Measurements from ENCODE around the gene ABCD4. TPM values are rescaled to one million over a fixed set of nuclear protein-coding genes. Genes with fewer than 3 reads are reported as not detected.

The ABCD4 gene
- total and polyA plus RNA-seq, 8 donors, result 37.0 to 136 (median 118) TPM

DNA sequence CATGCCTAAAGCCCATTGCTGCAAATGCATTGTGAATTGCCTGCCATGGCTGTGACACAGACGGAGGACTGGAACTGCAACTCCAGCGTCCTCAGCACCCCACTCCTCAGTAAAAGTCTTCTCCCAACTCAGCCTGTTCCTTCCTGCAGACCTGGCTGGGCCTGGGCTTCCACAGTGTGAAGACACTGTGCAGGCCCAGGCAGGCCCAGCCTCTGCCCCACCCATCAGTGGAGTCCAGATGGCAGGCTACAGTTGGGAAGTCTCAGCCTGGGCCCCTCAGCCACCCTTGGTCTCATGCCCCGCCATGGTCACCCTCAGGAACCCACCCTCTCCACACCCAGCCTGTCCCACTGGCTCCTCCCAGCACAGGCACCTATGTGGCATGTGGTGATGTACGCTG, 41.4 kb downstream of the ABCD4 start:
- Histone ChIP-seq H3K4me1 (peaks cover 0 to 16% of the 10 kb centered on the region in 2 donors), H3K9me3 (no peaks in the 10 kb centered on the region), H3K36me3 (no peaks in the 10 kb centered on the region), H3K27ac (no peak overlapping the region), H3K27me3 (peaks cover 7 to 29% of the 10 kb centered on the region in 2 donors), H3K4me3 (no peak overlapping the region)
- ATAC-seq, result no peak
- TF ChIP-seq, protein P1, sequence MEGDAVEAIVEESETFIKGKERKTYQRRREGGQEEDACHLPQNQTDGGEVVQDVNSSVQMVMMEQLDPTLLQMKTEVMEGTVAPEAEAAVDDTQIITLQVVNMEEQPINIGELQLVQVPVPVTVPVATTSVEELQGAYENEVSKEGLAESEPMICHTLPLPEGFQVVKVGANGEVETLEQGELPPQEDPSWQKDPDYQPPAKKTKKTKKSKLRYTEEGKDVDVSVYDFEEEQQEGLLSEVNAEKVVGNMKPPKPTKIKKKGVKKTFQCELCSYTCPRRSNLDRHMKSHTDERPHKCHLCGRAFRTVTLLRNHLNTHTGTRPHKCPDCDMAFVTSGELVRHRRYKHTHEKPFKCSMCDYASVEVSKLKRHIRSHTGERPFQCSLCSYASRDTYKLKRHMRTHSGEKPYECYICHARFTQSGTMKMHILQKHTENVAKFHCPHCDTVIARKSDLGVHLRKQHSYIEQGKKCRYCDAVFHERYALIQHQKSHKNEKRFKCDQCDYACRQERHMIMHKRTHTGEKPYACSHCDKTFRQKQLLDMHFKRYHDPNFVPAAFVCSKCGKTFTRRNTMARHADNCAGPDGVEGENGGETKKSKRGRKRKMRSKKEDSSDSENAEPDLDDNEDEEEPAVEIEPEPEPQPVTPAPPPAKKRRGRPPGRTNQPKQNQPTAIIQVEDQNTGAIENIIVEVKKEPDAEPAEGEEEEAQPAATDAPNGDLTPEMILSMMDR (IDR thresholded peaks at IDR 0.05), result no peak
- intact Hi-C loops (cut with DNase I), result no loop called here
- no peak for DNase-seq

DNA sequence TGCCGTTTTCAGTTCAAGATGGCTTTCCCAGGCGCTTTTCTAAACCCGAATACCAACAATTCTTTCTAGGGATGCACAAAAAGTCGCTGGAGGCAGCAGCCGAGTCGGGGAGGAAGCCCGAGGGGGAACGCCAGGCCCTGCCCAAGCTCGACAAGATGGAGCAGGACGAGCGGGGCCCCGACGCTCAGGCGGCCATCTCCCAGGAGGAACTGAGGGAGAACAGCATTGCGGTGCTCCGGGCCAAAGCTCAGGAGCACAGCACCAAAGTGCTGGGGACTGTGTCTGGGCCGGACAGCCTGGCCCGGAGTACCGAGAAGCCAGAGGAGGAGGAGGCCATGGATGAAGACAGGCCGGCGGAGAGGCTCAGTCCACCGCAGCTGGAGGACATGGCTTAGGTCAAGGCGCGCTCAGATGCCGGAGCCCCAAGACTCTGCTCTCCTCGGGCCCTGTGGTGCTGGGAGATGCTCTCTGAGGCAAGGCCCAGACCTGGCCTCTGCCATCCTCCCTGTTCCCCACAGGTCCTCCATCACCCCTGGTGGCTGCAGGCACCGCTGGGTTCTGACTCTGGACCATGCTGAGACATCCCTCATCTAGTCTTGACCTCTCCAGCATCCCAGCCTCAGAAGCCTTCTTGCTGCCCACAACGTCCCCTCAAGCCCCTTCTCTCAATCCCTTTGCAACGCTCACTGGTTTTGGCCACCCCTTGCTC, 42.1 kb downstream of the ABCD4 start:
- TF ChIP-seq, protein P1 (IDR thresholded peaks at IDR 0.05), result no peak

DNA sequence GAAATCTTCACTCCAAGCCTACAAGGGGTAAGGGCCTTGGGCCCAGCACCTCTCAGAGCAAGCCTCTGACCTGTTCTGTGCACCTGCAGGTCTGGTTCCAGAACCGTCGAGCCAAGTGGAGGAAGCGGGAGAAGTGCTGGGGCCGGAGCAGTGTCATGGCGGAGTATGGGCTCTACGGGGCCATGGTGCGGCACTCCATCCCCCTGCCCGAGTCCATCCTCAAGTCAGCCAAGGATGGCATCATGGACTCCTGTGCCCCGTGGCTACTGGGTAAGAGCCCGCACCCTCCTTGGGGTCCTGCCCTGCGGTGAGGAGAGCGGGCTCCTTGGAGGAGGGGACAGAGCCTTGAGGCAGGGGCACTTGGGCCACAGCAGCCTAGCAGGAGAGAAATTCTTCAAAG, 43.2 kb downstream of the ABCD4 start:
- Histone ChIP-seq H3K36me3 (no peaks in the 10 kb centered on the region), H3K4me3 (no peak overlapping the region), H3K27ac (no peak overlapping the region), H3K4me1 (peaks cover 0 to 16% of the 10 kb centered on the region in 2 donors), H3K27me3 (peaks cover 7 to 34% of the 10 kb centered on the region in 2 donors), H3K9me3 (no peaks in the 10 kb centered on the region)
- TF ChIP-seq, protein P1 (IDR thresholded peaks at IDR 0.05), result no peak
- intact Hi-C loops (cut with DNase I), result loop anchor here in 1 of 2 donors (5.0 kb wide), 1 partner anchor 152 kb away; no protein-coding TSS in a partner anchor
- no peak for DNase-seq
- no peak for ATAC-seq

More for the DNA sequence above, 42.1 kb downstream of the ABCD4 start:
- H3K36me3 ChIP-seq, result no peaks in the 10 kb centered on the region
- ATAC-seq, result no peak
- no peaks in the 10 kb centered on the region for H3K9me3 ChIP-seq
- peaks cover 7 to 29% of the 10 kb centered on the region in 2 donors for H3K27me3 ChIP-seq
- intact Hi-C loops (cut with DNase I), result no loop called here
- DNase-seq, result no peak
- H3K4me1 ChIP-seq, result peaks cover 0 to 16% of the 10 kb centered on the region in 2 donors
- H3K4me3 ChIP-seq, result no peak overlapping the region
- H3K27ac ChIP-seq, result no peak overlapping the region

DNA sequence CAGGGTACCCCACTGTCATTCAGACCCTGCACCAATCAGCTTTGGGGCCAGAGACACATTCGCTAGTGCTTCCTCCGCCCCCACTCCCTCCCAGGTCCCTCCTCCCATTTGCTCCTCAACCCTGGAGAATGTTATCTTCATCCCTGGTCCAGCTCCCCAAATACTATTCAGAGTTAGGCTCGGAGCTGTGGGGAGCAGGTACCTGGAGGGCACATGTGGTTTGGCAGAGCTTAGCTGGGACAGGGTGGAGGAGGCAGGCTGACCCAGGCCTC, 44.0 kb downstream of the ABCD4 start:
- intact Hi-C loops (cut with DNase I), result loop anchor here in 1 of 2 donors (5.0 kb wide), 1 partner anchor 151 kb away; no protein-coding TSS in a partner anchor
- no peaks in the 10 kb centered on the region for H3K36me3 ChIP-seq
- ATAC-seq (no peak), DNase-seq (no peak)
- H3K4me3 ChIP-seq, result peak overlapping the region in 1 of 2 donors; percentile 46
- H3K27ac ChIP-seq, result no peak overlapping the region
- H3K4me1 ChIP-seq, result peaks cover 0 to 16% of the 10 kb centered on the region in 2 donors
- no peaks in the 10 kb centered on the region for H3K9me3 ChIP-seq
- TF ChIP-seq, protein P1 (IDR thresholded peaks at IDR 0.05), result no peak
- H3K27me3 ChIP-seq, result peaks cover 7 to 37% of the 10 kb centered on the region in 2 donors

DNA sequence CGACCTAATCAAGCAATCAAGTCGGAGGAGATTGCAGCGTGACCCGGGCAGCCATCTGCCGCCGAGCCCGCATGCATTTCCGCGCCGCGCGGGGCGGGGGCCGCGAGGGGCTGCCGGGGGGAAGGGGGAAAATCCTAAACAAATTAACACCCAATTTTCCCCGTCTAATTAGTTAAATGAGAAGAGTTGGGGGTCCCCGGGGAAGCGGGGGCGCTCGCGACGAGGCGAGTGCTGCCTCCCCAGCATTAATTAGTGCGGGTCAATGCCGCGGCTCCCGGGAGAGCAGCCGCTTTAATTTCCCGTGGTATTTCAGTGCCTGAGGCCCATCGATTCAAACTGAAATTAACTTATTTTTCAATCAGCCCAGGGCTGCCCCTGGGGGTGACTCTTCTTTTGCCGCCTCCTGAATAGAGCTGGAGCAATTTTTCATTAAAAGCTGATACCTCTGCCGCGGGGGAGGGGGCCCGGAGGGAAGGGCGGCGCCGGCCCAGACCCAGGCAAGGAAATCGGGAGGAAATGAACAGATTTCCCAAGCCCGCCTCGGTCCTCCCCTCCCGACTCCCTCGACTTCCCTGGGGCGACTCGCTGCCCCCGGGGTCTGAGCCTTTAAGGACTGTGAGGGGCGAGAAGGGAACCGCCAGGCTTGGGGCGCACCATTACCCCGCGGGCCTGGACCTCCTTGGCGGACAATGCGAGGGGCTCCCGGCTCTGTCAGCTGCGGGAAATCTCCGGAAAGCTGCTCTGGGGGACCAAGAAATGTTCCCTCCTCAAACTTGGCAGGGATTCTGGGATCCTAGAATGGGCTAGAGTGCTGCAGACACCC, 44.6 kb downstream of the ABCD4 start:
- ATAC-seq, result peak; percentile 28
- Histone ChIP-seq H3K4me1 (peaks cover 0 to 16% of the 10 kb centered on the region in 2 donors), H3K4me3 (peak overlapping the region; percentile 46 to 48), H3K27ac (no peak overlapping the region), H3K27me3 (peaks cover 7 to 42% of the 10 kb centered on the region in 2 donors), H3K9me3 (no peaks in the 10 kb centered on the region), H3K36me3 (no peaks in the 10 kb centered on the region)
- intact Hi-C loops (cut with DNase I), result loop anchor here in 1 of 2 donors (5.0 kb wide), 1 partner anchor 151 kb away; no protein-coding TSS in a partner anchor
- TF ChIP-seq, protein P1 (IDR thresholded peaks at IDR 0.05), result no peak
- no peak for DNase-seq

Measured in left lung (tissue), 10 donors.